Endothelial cell of umbilical vein (primary cell): ENCODE measurements around the gene RAB27B. TPM values are rescaled to one million over a fixed set of nuclear protein-coding genes. Genes with fewer than 3 reads are reported as not detected.

ENCODE experiments used
- BruUV-seq: library from RNA; stranded (reverse); fragments of 400-500 nt; replicated peaks from 2 replicates; lab custom pipeline; 2021; lab: Mats Ljungman, UMichigan
- CTCF ChIA-PET: fragments of 300-600, 350-600 bp; sonication (Branson Sonifier 250); formaldehyde crosslinking; loops from one replicate; lab custom pipeline; 2021; ENCODE audit warnings: antibody characterized with exemption, inconsistent platforms; lab: Charles Lee
- POLR2A ChIA-PET: fragments of 300-600, 350-600 bp; sonication (Branson Sonifier 250); formaldehyde crosslinking; loops from one replicate; lab custom pipeline; 2021; ENCODE audit warnings: antibody characterized with exemption, inconsistent platforms; lab: Charles Lee
- DNase-seq: peaks from one replicate; pipeline ENCODE4 v3.0.0-alpha.2; 2011; ENCODE audit warnings: low read depth, low spot score
- FAIRE-seq: peaks from 2 replicates; lab custom pipeline; 2011; peaks lifted over from hg19 to GRCh38; lab: Jason Lieb, UNC
- H2AFZ ChIP-seq: 2 replicates; pipeline ENCODE4 v1.6.0; 2012; ENCODE audit warnings: low read depth, low read length, control low read depth, inconsistent platforms
- H3K27ac ChIP-seq: 2 replicates; pipeline ENCODE4 v1.5.1; 2011; ENCODE audit warnings: low read depth, mild to moderate bottlenecking, control low read depth, low read length, moderate library complexity; ENCODE audit not compliant: insufficient read depth
- H3K27me3 ChIP-seq, 2 experiments: 2 replicates each; pipeline versions ENCODE4 v1.6.0 to v1.6.1; 2011; ENCODE audit warnings: low read length in 2 of 2, mixed read lengths in 1 of 2; ENCODE audit not compliant: control insufficient read depth in 2 of 2, insufficient read depth in 2 of 2
- H3K36me3 ChIP-seq, 2 experiments: 2 replicates in 1 of 2; 3 replicates in 1 of 2; pipeline ENCODE4 v1.5.1; 2011; ENCODE audit warnings: low read length in 2 of 2, mild to moderate bottlenecking in 1 of 2, moderate library complexity in 1 of 2; ENCODE audit not compliant: control insufficient read depth in 2 of 2, insufficient read depth in 2 of 2; ENCODE audit errors: extremely low read depth in 1 of 2
- H3K4me1 ChIP-seq: 3 replicates; pipeline ENCODE4 v1.5.1; 2011; ENCODE audit warnings: mild to moderate bottlenecking, low read length; ENCODE audit not compliant: control insufficient read depth, insufficient read depth; ENCODE audit errors: extremely low read depth
- H3K4me2 ChIP-seq: 2 replicates; pipeline ENCODE4 v1.6.1; 2011; ENCODE audit warnings: low read length, control low read depth, mixed read lengths; ENCODE audit not compliant: insufficient read depth
- H3K4me3 ChIP-seq, 3 experiments: fragments of 200-600 bp in 1 of 3; sonication (generic), shearing (Covaris generic) in 1 of 3; replicated peaks in 1 of 3; 2 replicates each; pipeline ENCODE4 v1.5.1; 2011 to 2016; ENCODE audit warnings: control low read depth in 3 of 3, low read length in 3 of 3, mild to moderate bottlenecking in 2 of 3, inconsistent platforms in 1 of 3, low read depth in 1 of 3, moderate library complexity in 1 of 3; ENCODE audit not compliant: insufficient read depth in 1 of 3
- H3K79me2 ChIP-seq: 2 replicates; pipeline ENCODE4 v1.6.0; 2012; ENCODE audit warnings: low read length, inconsistent platforms; ENCODE audit not compliant: control insufficient read depth, insufficient read depth
- H3K9ac ChIP-seq: replicated peaks from 2 replicates; pipeline ENCODE3; 2011; ENCODE audit warnings: low read length, control low read depth; ENCODE audit not compliant: insufficient read depth; ENCODE audit errors: extremely low read depth
- H3K9me1 ChIP-seq: replicated peaks from 3 replicates; pipeline ENCODE4 v1.6.0; 2011; ENCODE audit warnings: mild to moderate bottlenecking, low read length; ENCODE audit not compliant: control insufficient read depth, insufficient read depth; ENCODE audit errors: extremely low read depth
- H3K9me3 ChIP-seq: replicated peaks from 2 replicates; pipeline ENCODE4 v1.5.1; 2012; ENCODE audit warnings: low read length, inconsistent platforms; ENCODE audit not compliant: control insufficient read depth, insufficient read depth
- H4K20me1 ChIP-seq: replicated peaks from 2 replicates; pipeline ENCODE3; 2011; ENCODE audit warnings: mild to moderate bottlenecking, low read length; ENCODE audit not compliant: control insufficient read depth, insufficient read depth; ENCODE audit errors: extremely low read depth
- CTCF ChIP-seq, 2 donors: IDR thresholded peaks; 1 replicate in 1 of 2; 2 replicates in 1 of 2; pipeline ENCODE4 v1.5.1; 2011; ENCODE audit warnings: low read length in 2 of 2, mild to moderate bottlenecking in 2 of 2, moderate library complexity in 2 of 2, control low read depth in 1 of 2, inconsistent platforms in 1 of 2, low read depth in 1 of 2; ENCODE audit not compliant: insufficient read depth in 1 of 2; ENCODE audit errors: extremely low read depth in 1 of 2
- EZH2 ChIP-seq: IDR thresholded peaks from 2 replicates; pipeline ENCODE4 v1.6.1; 2012; ENCODE audit warnings: borderline replicate concordance, low read depth, mild to moderate bottlenecking, moderate library complexity, low read length, inconsistent platforms; ENCODE audit not compliant: severe bottlenecking
- FOS ChIP-seq: IDR thresholded peaks from 2 replicates; pipeline ENCODE4 v1.6.1; 2011; ENCODE audit warnings: mild to moderate bottlenecking, low read length, moderate library complexity, borderline replicate concordance; ENCODE audit not compliant: insufficient read depth
- GATA2 ChIP-seq: IDR thresholded peaks from 2 replicates; pipeline ENCODE4 v1.7.0; 2011; ENCODE audit warnings: low read depth, mild to moderate bottlenecking, moderate library complexity, mixed read lengths, low read length; ENCODE audit not compliant: insufficient read length, insufficient read depth
- JUN ChIP-seq: IDR thresholded peaks from 2 replicates; pipeline ENCODE4 v1.6.1; 2011; ENCODE audit warnings: borderline replicate concordance, low read depth; ENCODE audit not compliant: insufficient read length, insufficient read depth
- MAX ChIP-seq: IDR thresholded peaks from 2 replicates; pipeline ENCODE4 v1.6.1; 2011; ENCODE audit not compliant: insufficient read depth, insufficient read length
- MYC ChIP-seq: IDR thresholded peaks from one replicate; pipeline ENCODE4 v1.6.1; 2011; ENCODE audit warnings: mild to moderate bottlenecking, low read depth, low read length
- POLR2A ChIP-seq: IDR thresholded peaks from 2 replicates; pipeline ENCODE4 v1.6.1; 2012; ENCODE audit warnings: low read depth, mild to moderate bottlenecking, control low read depth, low read length
- POLR2AphosphoS5 ChIP-seq: IDR thresholded peaks from 2 replicates; pipeline ENCODE4 v1.6.1; 2012; ENCODE audit warnings: low read depth, mild to moderate bottlenecking, control low read depth, low read length, moderate library complexity; ENCODE audit not compliant: insufficient read depth
- dilution Hi-C: fragments of 300-500 bp; cut with MboI; formaldehyde crosslinking; loops from one replicate; pipeline ENCODE4 v1.15.0; 2019; ENCODE audit warnings: low sequenced_read_pairs; ENCODE audit not compliant: extremely low pct_ligation_motif_present
- intact Hi-C: fragments of 100-400 bp; cut with micrococcal nuclease; formaldehyde crosslinking; loops from one replicate; pipeline ENCODE4 v1.10.0; 2022
- polyA plus RNA-seq, 4 experiments: library from polyadenylated mRNA; depleted of rRNA in 3 of 4; stranded (reverse) in 3 of 4; unstranded in 1 of 4; fragments of >200 nt; gene quantifications; 2 replicates each; pipeline versions ENCODE4 v1.2.1 to v1.2.3, GENCODE V29; 2011 to 2012; ENCODE audit warnings: missing spikeins in 1 of 4
- total RNA-seq: library from RNA; stranded (reverse); gene quantifications from 2 replicates; pipeline ENCODE4 v1.2.3, GENCODE V29; 2021

The RAB27B gene
- total and polyA plus RNA-seq, 2 donors (not counting 3 experiments of a cell fraction or from before 2014, with no cell fraction given): not detected

- no peaks in the 10 kb centered on the region for H3K9me3 ChIP-seq
- dilution Hi-C loops: no loop called here
- no TSS peak for BruUV-seq
- no peak overlapping the region for H3K4me3 ChIP-seq
- no peak overlapping the region for H3K9ac ChIP-seq
- intact Hi-C loops: no loop called here
- H4K20me1 ChIP-seq: no peaks in the 10 kb centered on the region
- DNase-seq (no peak), FAIRE-seq (no peak)
- H3K27me3 ChIP-seq: no peaks in the 10 kb centered on the region
- H3K4me1 ChIP-seq: no peaks in the 10 kb centered on the region
- H2AFZ ChIP-seq: no peak overlapping the region
- TF ChIP-seq FOS: no peak
- no peak for TF ChIP-seq POLR2AphosphoS5
- no peak for TF ChIP-seq MYC
- no peak for TF ChIP-seq CTCF (IDR thresholded peaks at IDR 0.05; ENCODE audit: extremely low read depth in 1 of 2, insufficient read depth in 1 of 2, low read depth in 1 of 2, low read length in 2 of 2)
- no peak for TF ChIP-seq POLR2A
- no peak for TF ChIP-seq GATA2
- TF ChIP-seq EZH2: no peak
- no peak for TF ChIP-seq JUN
- no peak for TF ChIP-seq MAX
- H3K79me2 ChIP-seq: no peaks in the 10 kb centered on the region
- H3K27ac ChIP-seq: no peak overlapping the region
- H3K4me2 ChIP-seq: no peak overlapping the region
- no peaks in the 10 kb centered on the region for H3K36me3 ChIP-seq
- H3K9me1 ChIP-seq: no peaks in the 10 kb centered on the region
- ChIA-PET CTCF (interaction anchor here (0.8 to 1.6 kb wide), 3 partner anchors 13 to 180 kb away, joined by 3 to 5 read pairs (median 3); no protein-coding TSS in a partner anchor), POLR2A (no interaction called here)
These were observed 31.6 kb downstream of the RAB27B start for GRCh38 chr18:54859667-54860421.
